ENCODE results near the gene ROBO1.

DNA sequence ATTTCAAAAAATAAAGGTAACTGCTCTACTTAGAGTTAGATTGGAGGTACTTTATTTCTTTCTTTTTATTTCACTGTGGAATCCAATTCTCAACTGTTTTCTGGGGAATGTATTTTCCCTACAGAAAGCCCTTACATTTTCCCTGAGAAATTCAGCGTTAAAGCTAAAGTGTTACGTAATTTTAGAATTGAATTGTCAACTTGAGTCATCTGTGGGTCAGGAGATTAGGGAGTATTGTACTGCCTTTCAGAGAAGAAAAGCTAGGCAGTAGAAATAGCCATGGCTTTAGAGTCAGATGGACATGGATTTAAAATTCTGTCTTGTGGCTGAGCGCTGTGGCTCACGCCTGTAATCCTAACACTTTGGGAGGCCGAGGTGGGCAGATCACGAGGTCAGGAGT is 728.6 kb downstream of the ROBO1 start:
- TF ChIP-seq, protein P1, sequence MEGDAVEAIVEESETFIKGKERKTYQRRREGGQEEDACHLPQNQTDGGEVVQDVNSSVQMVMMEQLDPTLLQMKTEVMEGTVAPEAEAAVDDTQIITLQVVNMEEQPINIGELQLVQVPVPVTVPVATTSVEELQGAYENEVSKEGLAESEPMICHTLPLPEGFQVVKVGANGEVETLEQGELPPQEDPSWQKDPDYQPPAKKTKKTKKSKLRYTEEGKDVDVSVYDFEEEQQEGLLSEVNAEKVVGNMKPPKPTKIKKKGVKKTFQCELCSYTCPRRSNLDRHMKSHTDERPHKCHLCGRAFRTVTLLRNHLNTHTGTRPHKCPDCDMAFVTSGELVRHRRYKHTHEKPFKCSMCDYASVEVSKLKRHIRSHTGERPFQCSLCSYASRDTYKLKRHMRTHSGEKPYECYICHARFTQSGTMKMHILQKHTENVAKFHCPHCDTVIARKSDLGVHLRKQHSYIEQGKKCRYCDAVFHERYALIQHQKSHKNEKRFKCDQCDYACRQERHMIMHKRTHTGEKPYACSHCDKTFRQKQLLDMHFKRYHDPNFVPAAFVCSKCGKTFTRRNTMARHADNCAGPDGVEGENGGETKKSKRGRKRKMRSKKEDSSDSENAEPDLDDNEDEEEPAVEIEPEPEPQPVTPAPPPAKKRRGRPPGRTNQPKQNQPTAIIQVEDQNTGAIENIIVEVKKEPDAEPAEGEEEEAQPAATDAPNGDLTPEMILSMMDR (IDR thresholded peaks at IDR 0.05; ENCODE audit: insufficient read depth, low read length, poor library complexity, severe bottlenecking): no peak
- TF ChIP-seq EZH2phosphoT487 (conservative IDR thresholded peaks at IDR 0.05; ENCODE audit: low read length): no peak
